WTC11 (cell line): ENCODE measurements around the gene MSI2. TPM values are rescaled to one million over a fixed set of nuclear protein-coding genes. Genes with fewer than 3 reads are reported as not detected.

ENCODE experiments used
- ATAC-seq: fragments of 200-7000 bp; cut with Tn5 transposase; 2 replicates; pipeline ENCODE4 v1.10.0; 2021; ENCODE audit warnings: mild to moderate bottlenecking, moderate library complexity
- CTCF ChIA-PET: fragments of 300-600 bp; sonication (Branson Sonifier 250); formaldehyde crosslinking; loops from one replicate; lab custom pipeline; 2021; ENCODE audit warnings: antibody characterized with exemption; lab: Charles Lee
- POLR2A ChIA-PET: fragments of 350-600 bp; sonication (Branson Sonifier 250); formaldehyde crosslinking; loops from one replicate; lab custom pipeline; 2021; ENCODE audit warnings: antibody characterized with exemption; lab: Charles Lee
- DNase-seq: peaks from one replicate; pipeline ENCODE4 v3.0.0; 2021; ENCODE audit warnings: low spot score
- H3K27ac Mint-ChIP-seq: 2 replicates; pipeline ENCODE4 v1.8.0; 2021; ENCODE audit warnings: mixed read lengths
- H3K27me3 Mint-ChIP-seq: 2 replicates; pipeline ENCODE4 v1.8.0; 2021; ENCODE audit warnings: low read depth, mild to moderate bottlenecking, moderate library complexity, mixed read lengths
- H3K36me3 Mint-ChIP-seq: 2 replicates; pipeline ENCODE4 v1.8.0; 2021; ENCODE audit warnings: mixed read lengths
- H3K4me1 Mint-ChIP-seq: 2 replicates; pipeline ENCODE4 v1.8.0; 2022; ENCODE audit warnings: mixed read lengths
- H3K4me3 Mint-ChIP-seq: 2 replicates; pipeline ENCODE4 v1.8.0; 2021; ENCODE audit warnings: mild to moderate bottlenecking, moderate library complexity, mixed read lengths
- H3K9me3 Mint-ChIP-seq: 2 replicates; pipeline ENCODE4 v1.8.0; 2021; ENCODE audit warnings: mixed read lengths
- ARID4B ChIP-seq: sonication (generic); formaldehyde crosslinking; IDR thresholded peaks from 2 replicates; pipeline ENCODE4 v1.8.0; 2023; ENCODE audit warnings: missing genetic modification reagents, mild to moderate bottlenecking, borderline replicate concordance
- CBFB ChIP-seq: sonication (generic); formaldehyde crosslinking; IDR thresholded peaks from 2 replicates; pipeline ENCODE4 v1.8.1; 2022; ENCODE audit warnings: mild to moderate bottlenecking, low read depth, missing genetic modification reagents
- ESRRA ChIP-seq: sonication (generic); formaldehyde crosslinking; IDR thresholded peaks from 2 replicates; pipeline ENCODE4 v1.8.1; 2022; ENCODE audit warnings: mild to moderate bottlenecking, missing genetic modification reagents, borderline replicate concordance
- GTF2I ChIP-seq: fragments of 250-450 bp; sonication (Bioruptor Pico); conservative IDR thresholded peaks from 2 replicates; pipeline ENCODE4 v1.4.0; 2021; ENCODE audit warnings: mild to moderate bottlenecking
- MAX ChIP-seq: sonication (generic); formaldehyde crosslinking; IDR thresholded peaks from 2 replicates; pipeline ENCODE4 v1.8.0; 2022; ENCODE audit warnings: mild to moderate bottlenecking, missing genetic modification reagents
- TCF7 ChIP-seq: sonication (generic); formaldehyde crosslinking; IDR thresholded peaks from 2 replicates; pipeline ENCODE4 v1.8.0; 2022; ENCODE audit warnings: mild to moderate bottlenecking, low read depth, missing genetic modification reagents, moderate library complexity
- TEAD4 ChIP-seq: sonication (generic); formaldehyde crosslinking; IDR thresholded peaks from 2 replicates; pipeline ENCODE4 v1.8.0; 2022; ENCODE audit warnings: mild to moderate bottlenecking, missing genetic modification reagents
- ZNF121 ChIP-seq: sonication (generic); formaldehyde crosslinking; IDR thresholded peaks from 2 replicates; pipeline ENCODE4 v1.8.0; 2023; ENCODE audit warnings: missing genetic modification reagents
- total RNA-seq: library from RNA; stranded (reverse); gene quantifications from 3 replicates; pipeline ENCODE4 v1.2.3, GENCODE V29; 2021
- TF ChIP-seq, protein P1 (sequence below): fragments of 250-450 bp; sonication (Bioruptor Pico); IDR thresholded peaks from 2 replicates; pipeline ENCODE4 v1.9.0; 2021; ENCODE audit warnings: moderate library complexity, mild to moderate bottlenecking, inconsistent platforms, borderline replicate concordance
- TF ChIP-seq, protein P2 (sequence below): sonication (generic); formaldehyde crosslinking; IDR thresholded peaks from 2 replicates; pipeline ENCODE4 v1.8.1; 2023; ENCODE audit warnings: mild to moderate bottlenecking, missing genetic modification reagents
- TF ChIP-seq, protein P3 (sequence below): sonication (generic); formaldehyde crosslinking; IDR thresholded peaks from 2 replicates; pipeline ENCODE4 v1.8.1; 2022; ENCODE audit warnings: low read depth, missing genetic modification reagents, borderline replicate concordance
- TF ChIP-seq, protein P4 (sequence below): sonication (generic); formaldehyde crosslinking; IDR thresholded peaks from 2 replicates; pipeline ENCODE4 v1.8.0; 2022; ENCODE audit warnings: mild to moderate bottlenecking, missing genetic modification reagents
- TF ChIP-seq, protein P5 (sequence below): fragments of 200-600 bp; IDR thresholded peaks from 2 replicates; pipeline ENCODE4 v1.8.0; 2022; ENCODE audit warnings: antibody characterized with exemption

MSI2 gene
- total RNA-seq, 1 experiment from 2014 or later: 82.1 TPM

DNA sequence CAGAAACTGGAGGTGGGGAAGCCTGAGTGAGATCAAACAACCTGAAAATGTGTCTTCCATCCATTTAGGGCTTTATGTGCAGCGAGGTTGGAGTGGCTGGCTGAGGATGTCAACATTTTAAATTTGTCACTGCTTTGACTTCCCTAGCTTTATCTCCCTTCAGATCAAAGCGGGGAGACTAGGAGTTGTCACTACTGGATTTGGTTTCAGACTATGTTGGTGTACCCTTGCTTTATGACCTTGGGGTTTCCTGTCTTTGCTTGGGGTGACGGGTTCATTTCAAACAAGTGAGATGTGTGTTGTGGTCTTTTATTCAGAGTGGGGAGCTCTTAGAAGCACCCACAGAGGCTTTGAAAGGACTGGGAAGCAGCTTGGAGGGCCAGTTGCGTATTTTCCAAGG, 25.6 kb downstream of the MSI2 start (continued):
- TF ChIP-seq, protein P1, sequence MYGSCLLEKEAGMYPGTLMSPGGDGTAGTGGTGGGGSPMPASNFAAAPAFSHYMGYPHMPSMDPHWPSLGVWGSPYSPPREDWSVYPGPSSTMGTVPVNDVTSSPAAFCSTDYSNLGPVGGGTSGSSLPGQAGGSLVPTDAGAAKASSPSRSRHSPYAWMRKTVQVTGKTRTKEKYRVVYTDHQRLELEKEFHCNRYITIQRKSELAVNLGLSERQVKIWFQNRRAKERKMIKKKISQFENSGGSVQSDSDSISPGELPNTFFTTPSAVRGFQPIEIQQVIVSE (CRISPR knock-in tag): no peak
- TF ChIP-seq, protein P2, sequence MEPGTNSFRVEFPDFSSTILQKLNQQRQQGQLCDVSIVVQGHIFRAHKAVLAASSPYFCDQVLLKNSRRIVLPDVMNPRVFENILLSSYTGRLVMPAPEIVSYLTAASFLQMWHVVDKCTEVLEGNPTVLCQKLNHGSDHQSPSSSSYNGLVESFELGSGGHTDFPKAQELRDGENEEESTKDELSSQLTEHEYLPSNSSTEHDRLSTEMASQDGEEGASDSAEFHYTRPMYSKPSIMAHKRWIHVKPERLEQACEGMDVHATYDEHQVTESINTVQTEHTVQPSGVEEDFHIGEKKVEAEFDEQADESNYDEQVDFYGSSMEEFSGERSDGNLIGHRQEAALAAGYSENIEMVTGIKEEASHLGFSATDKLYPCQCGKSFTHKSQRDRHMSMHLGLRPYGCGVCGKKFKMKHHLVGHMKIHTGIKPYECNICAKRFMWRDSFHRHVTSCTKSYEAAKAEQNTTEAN (CRISPR knock-in tag): no peak
- TF ChIP-seq, protein P3, sequence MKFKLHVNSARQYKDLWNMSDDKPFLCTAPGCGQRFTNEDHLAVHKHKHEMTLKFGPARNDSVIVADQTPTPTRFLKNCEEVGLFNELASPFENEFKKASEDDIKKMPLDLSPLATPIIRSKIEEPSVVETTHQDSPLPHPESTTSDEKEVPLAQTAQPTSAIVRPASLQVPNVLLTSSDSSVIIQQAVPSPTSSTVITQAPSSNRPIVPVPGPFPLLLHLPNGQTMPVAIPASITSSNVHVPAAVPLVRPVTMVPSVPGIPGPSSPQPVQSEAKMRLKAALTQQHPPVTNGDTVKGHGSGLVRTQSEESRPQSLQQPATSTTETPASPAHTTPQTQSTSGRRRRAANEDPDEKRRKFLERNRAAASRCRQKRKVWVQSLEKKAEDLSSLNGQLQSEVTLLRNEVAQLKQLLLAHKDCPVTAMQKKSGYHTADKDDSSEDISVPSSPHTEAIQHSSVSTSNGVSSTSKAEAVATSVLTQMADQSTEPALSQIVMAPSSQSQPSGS: no peak
- TF ChIP-seq, protein P4, sequence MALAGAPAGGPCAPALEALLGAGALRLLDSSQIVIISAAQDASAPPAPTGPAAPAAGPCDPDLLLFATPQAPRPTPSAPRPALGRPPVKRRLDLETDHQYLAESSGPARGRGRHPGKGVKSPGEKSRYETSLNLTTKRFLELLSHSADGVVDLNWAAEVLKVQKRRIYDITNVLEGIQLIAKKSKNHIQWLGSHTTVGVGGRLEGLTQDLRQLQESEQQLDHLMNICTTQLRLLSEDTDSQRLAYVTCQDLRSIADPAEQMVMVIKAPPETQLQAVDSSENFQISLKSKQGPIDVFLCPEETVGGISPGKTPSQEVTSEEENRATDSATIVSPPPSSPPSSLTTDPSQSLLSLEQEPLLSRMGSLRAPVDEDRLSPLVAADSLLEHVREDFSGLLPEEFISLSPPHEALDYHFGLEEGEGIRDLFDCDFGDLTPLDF (CRISPR knock-in tag): no peak
- TF ChIP-seq ARID4B: no peak

GRCh38 chr17:57282296-57282695, 26.0 kb downstream of the MSI2 start:
- Mint-ChIP-seq H3K27ac (0 out of 2 replicates have a peak overlapping the region, but pooled peaks have one; percentile 5), H3K4me1 (peaks cover 69% of the 10 kb centered on the region), H3K27me3 (no peaks in the 10 kb centered on the region), H3K36me3 (peaks cover 11% of the 10 kb centered on the region), H3K4me3 (no peak overlapping the region), H3K9me3 (no peaks in the 10 kb centered on the region)
- ATAC-seq (no peak), DNase-seq (no peak)
- ChIA-PET CTCF (interaction anchor here (0.6 to 1.0 kb wide), 3 partner anchors 58 to 741 kb away, joined by 3 to 5 read pairs (median 3); no protein-coding TSS in a partner anchor), POLR2A (no interaction called here)
- TF ChIP-seq ESRRA (CRISPR knock-in tag) (no peak), ZNF121 (no peak), GTF2I (CRISPR knock-in tag) (no peak), MAX (CRISPR knock-in tag) (no peak), TCF7 (CRISPR knock-in tag) (no peak), ARID4B (no peak), TEAD4 (CRISPR knock-in tag) (no peak), CBFB (no peak)
- TF ChIP-seq, protein P5, sequence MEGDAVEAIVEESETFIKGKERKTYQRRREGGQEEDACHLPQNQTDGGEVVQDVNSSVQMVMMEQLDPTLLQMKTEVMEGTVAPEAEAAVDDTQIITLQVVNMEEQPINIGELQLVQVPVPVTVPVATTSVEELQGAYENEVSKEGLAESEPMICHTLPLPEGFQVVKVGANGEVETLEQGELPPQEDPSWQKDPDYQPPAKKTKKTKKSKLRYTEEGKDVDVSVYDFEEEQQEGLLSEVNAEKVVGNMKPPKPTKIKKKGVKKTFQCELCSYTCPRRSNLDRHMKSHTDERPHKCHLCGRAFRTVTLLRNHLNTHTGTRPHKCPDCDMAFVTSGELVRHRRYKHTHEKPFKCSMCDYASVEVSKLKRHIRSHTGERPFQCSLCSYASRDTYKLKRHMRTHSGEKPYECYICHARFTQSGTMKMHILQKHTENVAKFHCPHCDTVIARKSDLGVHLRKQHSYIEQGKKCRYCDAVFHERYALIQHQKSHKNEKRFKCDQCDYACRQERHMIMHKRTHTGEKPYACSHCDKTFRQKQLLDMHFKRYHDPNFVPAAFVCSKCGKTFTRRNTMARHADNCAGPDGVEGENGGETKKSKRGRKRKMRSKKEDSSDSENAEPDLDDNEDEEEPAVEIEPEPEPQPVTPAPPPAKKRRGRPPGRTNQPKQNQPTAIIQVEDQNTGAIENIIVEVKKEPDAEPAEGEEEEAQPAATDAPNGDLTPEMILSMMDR: no peak
- TF ChIP-seq, protein P1 (CRISPR knock-in tag): no peak
